LHCN-M2 (cell line): ENCODE data around the gene SRL. TPM values are rescaled to one million over a fixed set of nuclear protein-coding genes. Genes with fewer than 3 reads are reported as not detected.
"Not testable (repeated sequence)": the region's sequence is repeated elsewhere in the genome, so short reads cannot be mapped to it uniquely, and the experiment has no call there.

Experiments used
- DNase-seq: peaks from one replicate; pipeline ENCODE4 v3.0.0-alpha.2; 2012; ENCODE audit warnings: low read depth
- total RNA-seq: library from RNA; depleted of rRNA; stranded (reverse); fragments of >200 nt; gene quantifications from 2 replicates; pipeline ENCODE4 v1.2.3, GENCODE V29; 2014; rRNA removed

Gene SRL
- total RNA-seq, 1 experiment from 2014 or later = not detected

- no peak for DNase-seq
These were observed 75.1 kb downstream of the SRL start for GRCh38 chr16:4166821-4167220.

GRCh38 chr16:4160658-4161430 lies 81.0 kb downstream of the SRL start:
- peak; percentile 8 for DNase-seq

GRCh38 chr16:4159726-4160125 lies 82.2 kb downstream of the SRL start:
- no peak for DNase-seq

GRCh38 chr16:4158143-4159093 lies 83.5 kb downstream of the SRL start:
- no peak for DNase-seq

GRCh38 chr16:4157376-4157825 lies 84.5 kb downstream of the SRL start:
- DNase-seq = no peak

- not testable (repeated sequence) for DNase-seq
These were observed 85.4 kb downstream of the SRL start for GRCh38 chr16:4156503-4156902.

GRCh38 chr16:4153364-4153763 lies 88.5 kb downstream of the SRL start:
- not testable (repeated sequence) for DNase-seq

- DNase-seq = no peak
These were observed 89.6 kb downstream of the SRL start for GRCh38 chr16:4152267-4152666.

- no peak for DNase-seq
These were observed 94.6 kb downstream of the SRL start for GRCh38 chr16:4147236-4147635.

GRCh38 chr16:4142268-4142667 lies 99.6 kb downstream of the SRL start:
- DNase-seq = no peak

- DNase-seq = no peak
These were observed 100.3 kb downstream of the SRL start for GRCh38 chr16:4141604-4142003.

GRCh38 chr16:4140652-4141051 lies 101.2 kb downstream of the SRL start:
- DNase-seq = peak; percentile 36

GRCh38 chr16:4139968-4140367 lies 101.9 kb downstream of the SRL start:
- DNase-seq = no peak

Other genes starting within 250 kb of the SRL start
- 8.8 and 11.7 TPM in 2 replicates for gene ADCY9, start 125.6 kb downstream of the SRL start, total RNA-seq
- gene TFAP4, start 30.9 kb upstream of the SRL start, total RNA-seq = 7.0 and 11.1 TPM in 2 replicates
- gene GLIS2, start 74.0 kb upstream of the SRL start, total RNA-seq = 1.1 and 1.3 TPM in 2 replicates
- 48.1 and 62.2 TPM in 2 replicates for gene PAM16, start 109.2 kb upstream of the SRL start, total RNA-seq
- gene VASN, start 129.8 kb upstream of the SRL start, total RNA-seq = 7.1 and 12.5 TPM in 2 replicates
- gene CORO7, start 174.5 kb upstream of the SRL start, total RNA-seq = 23.7 and 34.8 TPM in 2 replicates
- gene DNAJA3, start 183.8 kb upstream of the SRL start, total RNA-seq = 64.2 and 69.4 TPM in 2 replicates
- 27.6 and 40.7 TPM in 2 replicates for gene NMRAL1, start 232.5 kb upstream of the SRL start, total RNA-seq
- gene HMOX2, start 234.3 kb upstream of the SRL start, total RNA-seq = 48.6 and 49.9 TPM in 2 replicates